ENCODE data around the gene ZBTB7B. TPM values are rescaled to one million over a fixed set of nuclear protein-coding genes. Genes with fewer than 3 reads are reported as not detected.

Gene ZBTB7B
- total RNA-seq, 1 experiment from 2014 or later = 44.1 TPM

GRCh38 chr1:155043793-155044192, 41.2 kb downstream of the ZBTB7B start:
- intact Hi-C loops (cut with micrococcal nuclease; ENCODE audit: unreplicated experiment) = loop anchor here (2.0 kb wide), 2 partner anchors 27 to 41 kb away; no protein-coding TSS in a partner anchor
- no peak for TF ChIP-seq EZH2 (IDR thresholded peaks at IDR 0.05; ENCODE audit: low read depth)
- TF ChIP-seq CTCF (conservative IDR thresholded peaks at IDR 0.05) = no peak
- peaks cover 21% of the 10 kb centered on the region for H3K4me1 ChIP-seq (replicated peaks; ENCODE audit: insufficient read depth)
- DNase-seq = no peak
- H3K79me2 ChIP-seq (ENCODE audit: low read depth) = no peaks in the 10 kb centered on the region
- no peak overlapping the region for H3K4me2 ChIP-seq
- no peaks in the 10 kb centered on the region for H3K27me3 ChIP-seq (ENCODE audit: insufficient read depth, low read depth)
- CTCF ChIA-PET = interaction anchor here (1.2 to 1.8 kb wide), 3 partner anchors 22 to 88 kb away, joined by 4 to 8 read pairs (median 5); partner anchors contain the start of gene PBXIP1
- no TSS peak for BruUV-seq (replicated peaks)
- no peaks in the 10 kb centered on the region for H3K9me2 ChIP-seq (ENCODE audit: insufficient read depth)
- no peak overlapping the region for H3K4me3 ChIP-seq
- peaks cover 10% of the 10 kb centered on the region for H3F3A ChIP-seq (ENCODE audit: insufficient read depth, low read depth)
- H2AFZ ChIP-seq = no peak overlapping the region
- no peaks in the 10 kb centered on the region for H3K36me3 ChIP-seq (ENCODE audit: low read depth)
- POLR2A ChIA-PET (ENCODE audit: unreplicated experiment) = interaction anchor here (0.5 to 0.6 kb wide), 2 partner anchors 21 to 73 kb away, joined by 3 read pairs; partner anchors contain the start of gene SHC1
- no peak overlapping the region for H3K27ac ChIP-seq
- no peaks in the 10 kb centered on the region for H3K9me3 ChIP-seq (ENCODE audit: insufficient read depth, low read depth)
- H4K20me1 ChIP-seq (ENCODE audit: insufficient read depth) = no peaks in the 10 kb centered on the region

- Histone ChIP-seq H3K9me3 (ENCODE audit: insufficient read depth, low read depth) (no peaks in the 10 kb centered on the region), H3F3A (ENCODE audit: insufficient read depth, low read depth) (peaks cover 5% of the 10 kb centered on the region), H3K36me3 (ENCODE audit: low read depth) (no peaks in the 10 kb centered on the region), H4K20me1 (ENCODE audit: insufficient read depth) (no peaks in the 10 kb centered on the region), H3K4me3 (no peak overlapping the region), H3K27me3 (ENCODE audit: insufficient read depth, low read depth) (no peaks in the 10 kb centered on the region), H3K4me1 (replicated peaks; ENCODE audit: insufficient read depth) (peaks cover 20% of the 10 kb centered on the region), H3K4me2 (peak overlapping the region; percentile 22; the same call in 1 of the 2 replicates), H3K79me2 (ENCODE audit: low read depth) (no peaks in the 10 kb centered on the region), H3K27ac (no peak overlapping the region), H3K9me2 (ENCODE audit: insufficient read depth) (no peaks in the 10 kb centered on the region), H2AFZ (no peak overlapping the region)
- no peak for DNase-seq
- TF ChIP-seq CTCF (conservative IDR thresholded peaks at IDR 0.05) = no peak
- TF ChIP-seq EZH2 (IDR thresholded peaks at IDR 0.05; ENCODE audit: low read depth) = no peak
- intact Hi-C loops (cut with micrococcal nuclease; ENCODE audit: unreplicated experiment) = loop anchor here (2.0 kb wide), 2 partner anchors 28 to 40 kb away; no protein-coding TSS in a partner anchor
- no TSS peak for BruUV-seq (replicated peaks)
- ChIA-PET CTCF (interaction anchor here (0.6 to 1.8 kb wide), 8 partner anchors 17 to 1556 kb away, joined by 3 to 8 read pairs (median 4); partner anchors contain the start of gene PBXIP1), POLR2A (ENCODE audit: unreplicated experiment) (interaction anchor here (0.6 to 0.7 kb wide), 2 partner anchors 22 to 23 kb away, joined by 3 to 5 read pairs; no protein-coding TSS in a partner anchor)
These were observed 41.8 kb downstream of the ZBTB7B start for GRCh38 chr1:155044365-155044764.

- H4K20me1 ChIP-seq (ENCODE audit: insufficient read depth) = no peaks in the 10 kb centered on the region
- peak; percentile 73 for TF ChIP-seq CTCF (conservative IDR thresholded peaks at IDR 0.05)
- TF ChIP-seq EZH2 (IDR thresholded peaks at IDR 0.05; ENCODE audit: low read depth) = no peak
- H3K4me2 ChIP-seq = peak overlapping the region; percentile 22; the same call in 1 of the 2 replicates
- no peaks in the 10 kb centered on the region for H3K36me3 ChIP-seq (ENCODE audit: low read depth)
- H2AFZ ChIP-seq = no peak overlapping the region
- H3K27me3 ChIP-seq (ENCODE audit: insufficient read depth, low read depth) = no peaks in the 10 kb centered on the region
- intact Hi-C loops (cut with micrococcal nuclease; ENCODE audit: unreplicated experiment) = loop anchor here (2.0 kb wide), 2 partner anchors 28 to 40 kb away; no protein-coding TSS in a partner anchor
- no peaks in the 10 kb centered on the region for H3K79me2 ChIP-seq (ENCODE audit: low read depth)
- H3K9me3 ChIP-seq (ENCODE audit: insufficient read depth, low read depth) = no peaks in the 10 kb centered on the region
- H3K9me2 ChIP-seq (ENCODE audit: insufficient read depth) = no peaks in the 10 kb centered on the region
- peaks cover 24% of the 10 kb centered on the region for H3K4me1 ChIP-seq (replicated peaks; ENCODE audit: insufficient read depth)
- no peak overlapping the region for H3K4me3 ChIP-seq
- H3K27ac ChIP-seq = no peak overlapping the region
- no TSS peak for BruUV-seq (replicated peaks)
- DNase-seq = peak; percentile 79
- ChIA-PET POLR2A (ENCODE audit: unreplicated experiment) (interaction anchor here (0.7 kb wide), 1 partner anchor 24 kb away, joined by 5 read pairs; no protein-coding TSS in a partner anchor), CTCF (interaction anchor here (0.5 to 1.8 kb wide), 11 partner anchors 17 to 1556 kb away, joined by 3 to 8 read pairs (median 4); partner anchors contain the start of gene PBXIP1)
- peaks cover 7% of the 10 kb centered on the region for H3F3A ChIP-seq (ENCODE audit: insufficient read depth, low read depth)
These were observed 42.4 kb downstream of the ZBTB7B start for GRCh38 chr1:155044812-155045657.

Measured in PC-9 (cell line).